GM23338 (cell line): ENCODE results near the gene CDC42EP2. TPM values are rescaled to one million over a fixed set of nuclear protein-coding genes. Genes with fewer than 3 reads are reported as not detected.

Experiments used
- ATAC-seq: fragments of 200-7000 bp; cut with Tn5 transposase; 3 replicates; pipeline ENCODE4 v1.9.1; 2020
- DNase-seq: peaks from one replicate; pipeline ENCODE4 v3.0.0-alpha.2; 2015; ENCODE audit warnings: low spot score
- H2AFZ ChIP-seq: fragments of 200-600 bp; sonication (generic); 2 replicates; pipeline ENCODE4 v1.8.0; 2016; ENCODE audit warnings: antibody characterized with exemption, mild to moderate bottlenecking, moderate library complexity
- H3F3A ChIP-seq: fragments of 200-600 bp; sonication (generic); replicated peaks from 2 replicates; pipeline ENCODE4 v1.8.0; 2017; ENCODE audit warnings: antibody characterized with exemption, mixed run types, low read depth
- H3K27ac ChIP-seq: fragments of 200-600 bp; sonication (generic); 2 replicates; pipeline ENCODE4 v1.6.1; 2016; ENCODE audit warnings: low read depth
- H3K27me3 ChIP-seq: fragments of 200-600 bp; sonication (generic); 2 replicates; pipeline ENCODE4 v1.8.0; 2016; ENCODE audit warnings: mild to moderate bottlenecking, mixed run types, moderate library complexity; ENCODE audit not compliant: insufficient read depth
- H3K36me3 ChIP-seq: fragments of 200-600 bp; sonication (generic); 2 replicates; pipeline ENCODE4 v1.8.0; 2016; ENCODE audit warnings: mild to moderate bottlenecking; ENCODE audit not compliant: insufficient read depth
- H3K4me1 ChIP-seq: fragments of 200-600 bp; sonication (generic); 2 replicates; pipeline ENCODE4 v1.8.0; 2016; ENCODE audit warnings: mild to moderate bottlenecking, moderate library complexity; ENCODE audit not compliant: insufficient read depth
- H3K4me2 ChIP-seq: fragments of 200-600 bp; sonication (generic); 2 replicates; pipeline ENCODE4 v1.7.1; 2017; ENCODE audit warnings: mixed run types
- H3K4me3 ChIP-seq: fragments of 200-600 bp; sonication (generic); 2 replicates; pipeline ENCODE4 v1.6.1; 2016; ENCODE audit warnings: mixed run types
- H3K79me2 ChIP-seq: fragments of 200-600 bp; sonication (generic); replicated peaks from 2 replicates; pipeline ENCODE4 v1.8.0; 2017; ENCODE audit warnings: mild to moderate bottlenecking; ENCODE audit not compliant: insufficient read depth
- H3K9me2 ChIP-seq: fragments of 200-600 bp; sonication (generic); 2 replicates; pipeline ENCODE4 v1.8.0; 2017; ENCODE audit not compliant: insufficient read depth
- H4K20me1 ChIP-seq: fragments of 200-600 bp; sonication (generic); replicated peaks from 2 replicates; pipeline ENCODE4 v1.8.0; 2017; ENCODE audit warnings: mild to moderate bottlenecking; ENCODE audit not compliant: insufficient read depth
- H3K27ac Mint-ChIP-seq: 2 replicates; pipeline ENCODE4 v1.8.0; 2020; ENCODE audit warnings: inconsistent platforms, mild to moderate bottlenecking, moderate library complexity, mixed read lengths
- H3K27me3 Mint-ChIP-seq: 3 replicates; pipeline ENCODE4 v1.8.0; 2022; ENCODE audit warnings: low read depth, mild to moderate bottlenecking, moderate library complexity, mixed read lengths, inconsistent platforms; ENCODE audit not compliant: insufficient read depth, poor library complexity
- H3K36me3 Mint-ChIP-seq: 3 replicates; pipeline ENCODE4 v1.8.0; 2021; ENCODE audit warnings: low read depth, mild to moderate bottlenecking, inconsistent platforms, moderate library complexity, mixed read lengths
- H3K4me1 Mint-ChIP-seq: 3 replicates; pipeline ENCODE4 v1.8.0; 2020; ENCODE audit warnings: mild to moderate bottlenecking, inconsistent platforms, mixed read lengths
- H3K4me3 Mint-ChIP-seq: 3 replicates; pipeline ENCODE4 v1.8.0; 2021; ENCODE audit warnings: moderate library complexity, mild to moderate bottlenecking, inconsistent platforms, mixed read lengths
- H3K9me3 Mint-ChIP-seq: 3 replicates; pipeline ENCODE4 v1.8.0; 2020; ENCODE audit warnings: moderate library complexity, mild to moderate bottlenecking, inconsistent platforms, mixed read lengths
- CREB1 ChIP-seq: fragments of 250-450 bp; sonication (Bioruptor Pico); IDR thresholded peaks from 2 replicates; pipeline ENCODE4 v1.5.0; 2020; ENCODE audit warnings: low read depth, mild to moderate bottlenecking, moderate library complexity
- EZH2 ChIP-seq: fragments of 200-600 bp; sonication (generic); IDR thresholded peaks from one replicate; pipeline ENCODE4 v1.8.0; 2017; ENCODE audit warnings: antibody characterized with exemption, mild to moderate bottlenecking, low read depth; ENCODE audit not compliant: unreplicated experiment
- EZH2phosphoT487 ChIP-seq: fragments of 200-600 bp; sonication (generic); IDR thresholded peaks from one replicate; pipeline ENCODE4 v1.8.1; 2018; ENCODE audit warnings: antibody characterized with exemption; ENCODE audit not compliant: unreplicated experiment
- JUNB ChIP-seq: IDR thresholded peaks from one replicate; pipeline ENCODE4 v1.6.1; 2016; ENCODE audit warnings: antibody characterized with exemption; ENCODE audit not compliant: unreplicated experiment
- NANOG ChIP-seq: IDR thresholded peaks from 2 replicates; pipeline ENCODE4 v1.6.1; 2016; ENCODE audit warnings: antibody characterized with exemption, borderline replicate concordance
- POLR2AphosphoS5 ChIP-seq: IDR thresholded peaks from 2 replicates; pipeline ENCODE4 v1.6.1; 2016; ENCODE audit warnings: antibody characterized with exemption, low read depth
- STAT1 ChIP-seq: IDR thresholded peaks from one replicate; pipeline ENCODE4 v1.6.1; 2016; ENCODE audit warnings: antibody characterized with exemption; ENCODE audit not compliant: unreplicated experiment
- ZNF114 ChIP-seq: fragments of 250-450 bp; sonication (Bioruptor Pico); IDR thresholded peaks from 2 replicates; pipeline ENCODE4 v1.5.0; 2020; ENCODE audit warnings: mild to moderate bottlenecking, moderate library complexity
- polyA plus RNA-seq: library from polyadenylated mRNA; unstranded; fragments of >200 nt; fragmentation: Nextera tagmentation; extraction: Ambion mirVana; gene quantifications from 2 replicates; pipeline ENCODE4 v1.2.1, GENCODE V29; 2016
- total RNA-seq: library from RNA; depleted of rRNA; stranded (reverse); fragments of >200 nt; shearing (Covaris generic); gene quantifications from 2 replicates; pipeline ENCODE4 v1.2.3, GENCODE V29; 2014
- TF ChIP-seq, protein P1 (sequence below): fragments of 250-450 bp; sonication (Bioruptor Pico); IDR thresholded peaks from 2 replicates; pipeline ENCODE4 v1.5.0; 2020; ENCODE audit warnings: mild to moderate bottlenecking, moderate library complexity
- TF ChIP-seq, protein P2 (sequence below): IDR thresholded peaks from one replicate; pipeline ENCODE4 v1.6.1; 2018; ENCODE audit warnings: antibody characterized with exemption; ENCODE audit not compliant: unreplicated experiment
- TF ChIP-seq, protein P3 (sequence below): IDR thresholded peaks from 2 replicates; pipeline ENCODE4 v1.6.1; 2016; ENCODE audit warnings: antibody characterized with exemption
- TF ChIP-seq, protein P4 (sequence below), 2 experiments: fragments of 200-600 bp in 1 of 2; sonication (generic) in 1 of 2; conservative IDR thresholded peaks; 2 replicates each; pipeline versions ENCODE4 v1.5.1 to v1.6.1; 2016 to 2017; ENCODE audit warnings: antibody characterized with exemption in 2 of 2, low read depth in 2 of 2, mild to moderate bottlenecking in 2 of 2, moderate library complexity in 1 of 2

Gene CDC42EP2
- total and polyA plus RNA-seq, 2 experiments from 2014 or later: 18.2 to 19.0 TPM

DNA sequence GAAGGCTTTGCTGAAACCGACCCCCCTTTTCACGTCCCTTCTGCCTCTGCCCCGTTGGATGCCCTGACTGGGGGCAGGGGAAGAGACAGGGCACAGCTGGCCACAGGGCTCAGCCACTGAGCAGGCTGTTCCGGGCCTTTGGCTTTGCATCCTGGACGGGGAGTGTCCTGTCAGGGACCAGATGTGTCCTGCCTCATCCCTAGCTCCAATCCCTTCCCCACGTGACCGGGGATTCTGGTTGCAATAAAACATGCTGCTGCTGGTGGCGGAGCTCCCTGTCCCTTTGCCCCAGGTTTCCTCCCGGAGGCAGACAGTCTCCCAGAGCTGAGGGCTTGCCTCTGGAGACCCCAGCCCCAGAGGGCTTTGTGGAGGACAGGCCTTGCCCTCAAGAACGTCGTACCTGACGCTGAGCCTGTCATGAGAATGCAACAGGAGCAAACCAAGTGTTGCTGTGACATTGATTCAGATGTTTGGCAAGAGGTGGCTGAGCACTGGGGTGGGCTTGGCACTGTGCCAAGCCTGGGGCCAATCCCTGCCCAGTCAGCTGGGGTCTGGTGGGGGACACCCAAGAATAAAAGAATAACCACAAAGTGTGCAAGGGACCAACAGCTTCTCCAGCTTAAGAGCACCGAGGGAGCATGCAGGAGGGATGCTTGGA is 7.3 kb downstream of the CDC42EP2 start:
- H3K9me3 Mint-ChIP-seq: no peaks in the 10 kb centered on the region
- Histone ChIP-seq H3K9me2 (no peaks in the 10 kb centered on the region), H3K79me2 (peaks cover 34% of the 10 kb centered on the region), H4K20me1 (peaks cover 15% of the 10 kb centered on the region), H3K4me1 (peaks cover 18% of the 10 kb centered on the region), H3K36me3 (no peaks in the 10 kb centered on the region), H2AFZ (no peak overlapping the region), H3K27ac (no peak overlapping the region), H3F3A (peaks cover 22% of the 10 kb centered on the region; the same call in 1 of the 2 replicates), H3K4me3 (no peak overlapping the region), H3K27me3 (no peaks in the 10 kb centered on the region), H3K4me2 (no peak overlapping the region)
- peaks cover 13% of the 10 kb centered on the region for H3K27me3 Mint-ChIP-seq
- peaks cover 19% of the 10 kb centered on the region for H3K4me1 Mint-ChIP-seq
- H3K36me3 Mint-ChIP-seq: peaks cover 29% of the 10 kb centered on the region
- H3K4me3 Mint-ChIP-seq: no peak overlapping the region; the same call in 2 of the 3 replicates
- H3K27ac Mint-ChIP-seq: no peak overlapping the region
- ATAC-seq (no peak), DNase-seq (no peak)
- TF ChIP-seq EZH2: no peak
- TF ChIP-seq POLR2AphosphoS5: no peak
- TF ChIP-seq, protein P1, sequence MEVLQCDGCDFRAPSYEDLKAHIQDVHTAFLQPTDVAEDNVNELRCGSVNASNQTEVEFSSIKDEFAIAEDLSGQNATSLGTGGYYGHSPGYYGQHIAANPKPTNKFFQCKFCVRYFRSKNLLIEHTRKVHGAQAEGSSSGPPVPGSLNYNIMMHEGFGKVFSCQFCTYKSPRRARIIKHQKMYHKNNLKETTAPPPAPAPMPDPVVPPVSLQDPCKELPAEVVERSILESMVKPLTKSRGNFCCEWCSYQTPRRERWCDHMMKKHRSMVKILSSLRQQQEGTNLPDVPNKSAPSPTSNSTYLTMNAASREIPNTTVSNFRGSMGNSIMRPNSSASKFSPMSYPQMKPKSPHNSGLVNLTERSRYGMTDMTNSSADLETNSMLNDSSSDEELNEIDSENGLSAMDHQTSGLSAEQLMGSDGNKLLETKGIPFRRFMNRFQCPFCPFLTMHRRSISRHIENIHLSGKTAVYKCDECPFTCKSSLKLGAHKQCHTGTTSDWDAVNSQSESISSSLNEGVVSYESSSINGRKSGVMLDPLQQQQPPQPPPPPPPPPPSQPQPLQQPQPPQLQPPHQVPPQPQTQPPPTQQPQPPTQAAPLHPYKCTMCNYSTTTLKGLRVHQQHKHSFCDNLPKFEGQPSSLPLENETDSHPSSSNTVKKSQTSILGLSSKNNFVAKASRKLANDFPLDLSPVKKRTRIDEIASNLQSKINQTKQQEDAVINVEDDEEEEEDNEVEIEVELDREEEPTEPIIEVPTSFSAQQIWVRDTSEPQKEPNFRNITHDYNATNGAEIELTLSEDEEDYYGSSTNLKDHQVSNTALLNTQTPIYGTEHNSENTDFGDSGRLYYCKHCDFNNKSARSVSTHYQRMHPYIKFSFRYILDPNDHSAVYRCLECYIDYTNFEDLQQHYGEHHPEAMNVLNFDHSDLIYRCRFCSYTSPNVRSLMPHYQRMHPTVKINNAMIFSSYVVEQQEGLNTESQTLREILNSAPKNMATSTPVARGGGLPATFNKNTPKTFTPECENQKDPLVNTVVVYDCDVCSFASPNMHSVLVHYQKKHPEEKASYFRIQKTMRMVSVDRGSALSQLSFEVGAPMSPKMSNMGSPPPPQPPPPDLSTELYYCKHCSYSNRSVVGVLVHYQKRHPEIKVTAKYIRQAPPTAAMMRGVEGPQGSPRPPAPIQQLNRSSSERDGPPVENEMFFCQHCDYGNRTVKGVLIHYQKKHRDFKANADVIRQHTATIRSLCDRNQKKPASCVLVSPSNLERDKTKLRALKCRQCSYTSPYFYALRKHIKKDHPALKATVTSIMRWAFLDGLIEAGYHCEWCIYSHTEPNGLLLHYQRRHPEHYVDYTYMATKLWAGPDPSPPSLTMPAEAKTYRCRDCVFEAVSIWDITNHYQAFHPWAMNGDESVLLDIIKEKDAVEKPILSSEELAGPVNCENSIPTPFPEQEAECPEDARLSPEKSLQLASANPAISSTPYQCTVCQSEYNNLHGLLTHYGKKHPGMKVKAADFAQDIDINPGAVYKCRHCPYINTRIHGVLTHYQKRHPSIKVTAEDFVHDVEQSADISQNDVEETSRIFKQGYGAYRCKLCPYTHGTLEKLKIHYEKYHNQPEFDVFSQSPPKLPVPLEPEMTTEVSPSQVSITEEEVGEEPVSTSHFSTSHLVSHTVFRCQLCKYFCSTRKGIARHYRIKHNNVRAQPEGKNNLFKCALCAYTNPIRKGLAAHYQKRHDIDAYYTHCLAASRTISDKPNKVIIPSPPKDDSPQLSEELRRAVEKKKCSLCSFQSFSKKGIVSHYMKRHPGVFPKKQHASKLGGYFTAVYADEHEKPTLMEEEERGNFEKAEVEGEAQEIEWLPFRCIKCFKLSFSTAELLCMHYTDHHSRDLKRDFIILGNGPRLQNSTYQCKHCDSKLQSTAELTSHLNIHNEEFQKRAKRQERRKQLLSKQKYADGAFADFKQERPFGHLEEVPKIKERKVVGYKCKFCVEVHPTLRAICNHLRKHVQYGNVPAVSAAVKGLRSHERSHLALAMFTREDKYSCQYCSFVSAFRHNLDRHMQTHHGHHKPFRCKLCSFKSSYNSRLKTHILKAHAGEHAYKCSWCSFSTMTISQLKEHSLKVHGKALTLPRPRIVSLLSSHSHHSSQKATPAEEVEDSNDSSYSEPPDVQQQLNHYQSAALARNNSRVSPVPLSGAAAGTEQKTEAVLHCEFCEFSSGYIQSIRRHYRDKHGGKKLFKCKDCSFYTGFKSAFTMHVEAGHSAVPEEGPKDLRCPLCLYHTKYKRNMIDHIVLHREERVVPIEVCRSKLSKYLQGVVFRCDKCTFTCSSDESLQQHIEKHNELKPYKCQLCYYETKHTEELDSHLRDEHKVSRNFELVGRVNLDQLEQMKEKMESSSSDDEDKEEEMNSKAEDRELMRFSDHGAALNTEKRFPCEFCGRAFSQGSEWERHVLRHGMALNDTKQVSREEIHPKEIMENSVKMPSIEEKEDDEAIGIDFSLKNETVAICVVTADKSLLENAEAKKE (CRISPR knock-in tag): no peak
- TF ChIP-seq STAT1: no peak
- TF ChIP-seq NANOG: no peak
- TF ChIP-seq ZNF114 (CRISPR knock-in tag): no peak
- no peak for TF ChIP-seq JUNB
- TF ChIP-seq EZH2phosphoT487: no peak
- TF ChIP-seq, protein P2, sequence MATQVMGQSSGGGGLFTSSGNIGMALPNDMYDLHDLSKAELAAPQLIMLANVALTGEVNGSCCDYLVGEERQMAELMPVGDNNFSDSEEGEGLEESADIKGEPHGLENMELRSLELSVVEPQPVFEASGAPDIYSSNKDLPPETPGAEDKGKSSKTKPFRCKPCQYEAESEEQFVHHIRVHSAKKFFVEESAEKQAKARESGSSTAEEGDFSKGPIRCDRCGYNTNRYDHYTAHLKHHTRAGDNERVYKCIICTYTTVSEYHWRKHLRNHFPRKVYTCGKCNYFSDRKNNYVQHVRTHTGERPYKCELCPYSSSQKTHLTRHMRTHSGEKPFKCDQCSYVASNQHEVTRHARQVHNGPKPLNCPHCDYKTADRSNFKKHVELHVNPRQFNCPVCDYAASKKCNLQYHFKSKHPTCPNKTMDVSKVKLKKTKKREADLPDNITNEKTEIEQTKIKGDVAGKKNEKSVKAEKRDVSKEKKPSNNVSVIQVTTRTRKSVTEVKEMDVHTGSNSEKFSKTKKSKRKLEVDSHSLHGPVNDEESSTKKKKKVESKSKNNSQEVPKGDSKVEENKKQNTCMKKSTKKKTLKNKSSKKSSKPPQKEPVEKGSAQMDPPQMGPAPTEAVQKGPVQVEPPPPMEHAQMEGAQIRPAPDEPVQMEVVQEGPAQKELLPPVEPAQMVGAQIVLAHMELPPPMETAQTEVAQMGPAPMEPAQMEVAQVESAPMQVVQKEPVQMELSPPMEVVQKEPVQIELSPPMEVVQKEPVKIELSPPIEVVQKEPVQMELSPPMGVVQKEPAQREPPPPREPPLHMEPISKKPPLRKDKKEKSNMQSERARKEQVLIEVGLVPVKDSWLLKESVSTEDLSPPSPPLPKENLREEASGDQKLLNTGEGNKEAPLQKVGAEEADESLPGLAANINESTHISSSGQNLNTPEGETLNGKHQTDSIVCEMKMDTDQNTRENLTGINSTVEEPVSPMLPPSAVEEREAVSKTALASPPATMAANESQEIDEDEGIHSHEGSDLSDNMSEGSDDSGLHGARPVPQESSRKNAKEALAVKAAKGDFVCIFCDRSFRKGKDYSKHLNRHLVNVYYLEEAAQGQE: no peak
- TF ChIP-seq, protein P3, sequence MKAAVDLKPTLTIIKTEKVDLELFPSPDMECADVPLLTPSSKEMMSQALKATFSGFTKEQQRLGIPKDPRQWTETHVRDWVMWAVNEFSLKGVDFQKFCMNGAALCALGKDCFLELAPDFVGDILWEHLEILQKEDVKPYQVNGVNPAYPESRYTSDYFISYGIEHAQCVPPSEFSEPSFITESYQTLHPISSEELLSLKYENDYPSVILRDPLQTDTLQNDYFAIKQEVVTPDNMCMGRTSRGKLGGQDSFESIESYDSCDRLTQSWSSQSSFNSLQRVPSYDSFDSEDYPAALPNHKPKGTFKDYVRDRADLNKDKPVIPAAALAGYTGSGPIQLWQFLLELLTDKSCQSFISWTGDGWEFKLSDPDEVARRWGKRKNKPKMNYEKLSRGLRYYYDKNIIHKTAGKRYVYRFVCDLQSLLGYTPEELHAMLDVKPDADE: no peak
- TF ChIP-seq CREB1: no peak
- TF ChIP-seq, protein P4, sequence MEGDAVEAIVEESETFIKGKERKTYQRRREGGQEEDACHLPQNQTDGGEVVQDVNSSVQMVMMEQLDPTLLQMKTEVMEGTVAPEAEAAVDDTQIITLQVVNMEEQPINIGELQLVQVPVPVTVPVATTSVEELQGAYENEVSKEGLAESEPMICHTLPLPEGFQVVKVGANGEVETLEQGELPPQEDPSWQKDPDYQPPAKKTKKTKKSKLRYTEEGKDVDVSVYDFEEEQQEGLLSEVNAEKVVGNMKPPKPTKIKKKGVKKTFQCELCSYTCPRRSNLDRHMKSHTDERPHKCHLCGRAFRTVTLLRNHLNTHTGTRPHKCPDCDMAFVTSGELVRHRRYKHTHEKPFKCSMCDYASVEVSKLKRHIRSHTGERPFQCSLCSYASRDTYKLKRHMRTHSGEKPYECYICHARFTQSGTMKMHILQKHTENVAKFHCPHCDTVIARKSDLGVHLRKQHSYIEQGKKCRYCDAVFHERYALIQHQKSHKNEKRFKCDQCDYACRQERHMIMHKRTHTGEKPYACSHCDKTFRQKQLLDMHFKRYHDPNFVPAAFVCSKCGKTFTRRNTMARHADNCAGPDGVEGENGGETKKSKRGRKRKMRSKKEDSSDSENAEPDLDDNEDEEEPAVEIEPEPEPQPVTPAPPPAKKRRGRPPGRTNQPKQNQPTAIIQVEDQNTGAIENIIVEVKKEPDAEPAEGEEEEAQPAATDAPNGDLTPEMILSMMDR (conservative IDR thresholded peaks at IDR 0.05; ENCODE audit: low read depth in 2 of 2): no peak
